ENCODE measurements around the gene ATPAF2. TPM values are rescaled to one million over a fixed set of nuclear protein-coding genes. Genes with fewer than 3 reads are reported as not detected.

The ATPAF2 gene
- total RNA-seq, 4 donors from 2014 or later: 8.3 to 19.9 (median 12.3) TPM

GRCh38 chr17:18076936-18077335 is 38.0 kb upstream of the ATPAF2 start:
- no peak for TF ChIP-seq EP300 (IDR thresholded peaks at IDR 0.05)
- TF ChIP-seq POLR2A (IDR thresholded peaks at IDR 0.05): no peak
- TF ChIP-seq, protein P1, sequence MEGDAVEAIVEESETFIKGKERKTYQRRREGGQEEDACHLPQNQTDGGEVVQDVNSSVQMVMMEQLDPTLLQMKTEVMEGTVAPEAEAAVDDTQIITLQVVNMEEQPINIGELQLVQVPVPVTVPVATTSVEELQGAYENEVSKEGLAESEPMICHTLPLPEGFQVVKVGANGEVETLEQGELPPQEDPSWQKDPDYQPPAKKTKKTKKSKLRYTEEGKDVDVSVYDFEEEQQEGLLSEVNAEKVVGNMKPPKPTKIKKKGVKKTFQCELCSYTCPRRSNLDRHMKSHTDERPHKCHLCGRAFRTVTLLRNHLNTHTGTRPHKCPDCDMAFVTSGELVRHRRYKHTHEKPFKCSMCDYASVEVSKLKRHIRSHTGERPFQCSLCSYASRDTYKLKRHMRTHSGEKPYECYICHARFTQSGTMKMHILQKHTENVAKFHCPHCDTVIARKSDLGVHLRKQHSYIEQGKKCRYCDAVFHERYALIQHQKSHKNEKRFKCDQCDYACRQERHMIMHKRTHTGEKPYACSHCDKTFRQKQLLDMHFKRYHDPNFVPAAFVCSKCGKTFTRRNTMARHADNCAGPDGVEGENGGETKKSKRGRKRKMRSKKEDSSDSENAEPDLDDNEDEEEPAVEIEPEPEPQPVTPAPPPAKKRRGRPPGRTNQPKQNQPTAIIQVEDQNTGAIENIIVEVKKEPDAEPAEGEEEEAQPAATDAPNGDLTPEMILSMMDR (IDR thresholded peaks at IDR 0.05): no peak
- TF ChIP-seq POLR2AphosphoS5 (IDR thresholded peaks at IDR 0.05): no peak
- Histone ChIP-seq H3K36me3 (no peaks in the 10 kb centered on the region), H3K27me3 (peaks cover 30% of the 10 kb centered on the region), H3K4me1 (no peaks in the 10 kb centered on the region), H3K27ac (no peak overlapping the region), H3K9me3 (no peaks in the 10 kb centered on the region), H3K4me3 (no peak overlapping the region)
- WGBS, 2 donors (ENCODE audit: low coverage in 1 of 2): 28 to 33% methylated on average over 2 to 3 of the region's 7 CpGs
- ATAC-seq: no peak

- no peak for TF ChIP-seq EP300 (IDR thresholded peaks at IDR 0.05)
- no peak for TF ChIP-seq POLR2A (IDR thresholded peaks at IDR 0.05)
- TF ChIP-seq POLR2AphosphoS5 (IDR thresholded peaks at IDR 0.05): no peak
- TF ChIP-seq, protein P1 (IDR thresholded peaks at IDR 0.05): no peak
- peaks cover 30% of the 10 kb centered on the region for H3K27me3 ChIP-seq
- no peaks in the 10 kb centered on the region for H3K9me3 ChIP-seq
- no peak overlapping the region for H3K27ac ChIP-seq
- no peaks in the 10 kb centered on the region for H3K36me3 ChIP-seq
- H3K4me1 ChIP-seq: peaks cover 0 to 5% (median 0%) of the 10 kb centered on the region in 3 donors
- H3K4me3 ChIP-seq: no peak overlapping the region
- ATAC-seq: no peak
- 64 to 67% methylated on average over 6 of the region's 6 CpGs for WGBS, 2 donors (ENCODE audit: low coverage in 1 of 2)
Observed at GRCh38 chr17:18074566-18075272, 35.8 kb upstream of the ATPAF2 start.

- no peaks in the 10 kb centered on the region for H3K9me3 ChIP-seq
- H3K36me3 ChIP-seq: peaks cover 0 to 10% of the 10 kb centered on the region in 2 donors
- H3K27me3 ChIP-seq: peaks cover 4% of the 10 kb centered on the region
- H3K4me1 ChIP-seq: peaks cover 0 to 5% (median 0%) of the 10 kb centered on the region in 3 donors
- no peak for ATAC-seq
- H3K4me3 ChIP-seq: no peak overlapping the region
- TF ChIP-seq, protein P1 (IDR thresholded peaks at IDR 0.05): no peak
- no peak for TF ChIP-seq POLR2AphosphoS5 (IDR thresholded peaks at IDR 0.05)
- no peak for TF ChIP-seq EP300 (IDR thresholded peaks at IDR 0.05)
- TF ChIP-seq POLR2A (IDR thresholded peaks at IDR 0.05): no peak
- no peak overlapping the region for H3K27ac ChIP-seq
Observed at GRCh38 chr17:18071751-18072150, 32.8 kb upstream of the ATPAF2 start.

GRCh38 chr17:18070861-18071340 is 31.9 kb upstream of the ATPAF2 start:
- no peak overlapping the region for H3K4me3 ChIP-seq
- H3K4me1 ChIP-seq: peaks cover 0 to 5% (median 0%) of the 10 kb centered on the region in 3 donors
- ATAC-seq: no peak
- peaks cover 4% of the 10 kb centered on the region for H3K27me3 ChIP-seq
- WGBS, 2 donors (ENCODE audit: low coverage in 1 of 2): 5 to 17% methylated on average over 2 to 8 of the region's 8 CpGs
- TF ChIP-seq, protein P1 (IDR thresholded peaks at IDR 0.05): no peak
- TF ChIP-seq POLR2AphosphoS5 (IDR thresholded peaks at IDR 0.05): no peak
- TF ChIP-seq EP300 (IDR thresholded peaks at IDR 0.05): no peak
- no peak for TF ChIP-seq POLR2A (IDR thresholded peaks at IDR 0.05)
- H3K36me3 ChIP-seq: peaks cover 0 to 19% of the 10 kb centered on the region in 2 donors
- no peaks in the 10 kb centered on the region for H3K9me3 ChIP-seq
- no peak overlapping the region for H3K27ac ChIP-seq

DNA sequence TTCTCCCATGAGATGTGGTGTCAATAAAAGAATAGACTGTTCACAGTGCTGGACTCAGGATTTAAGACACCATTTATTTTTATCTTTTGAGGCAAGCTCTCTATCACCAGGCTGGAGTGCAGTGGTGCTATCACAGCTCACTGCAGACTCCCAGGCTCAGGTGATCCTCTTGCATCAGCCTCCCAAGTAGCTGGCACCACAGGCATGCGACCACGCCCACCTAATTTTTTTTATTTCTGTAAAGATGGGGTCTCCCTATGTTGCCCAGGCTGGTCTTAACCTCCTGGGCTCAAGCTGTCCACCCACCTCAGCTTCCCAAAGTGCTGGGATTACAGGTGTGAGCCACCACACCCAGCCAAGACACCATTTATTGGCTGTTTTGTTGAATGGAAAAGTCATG is 30.1 kb upstream of the ATPAF2 start:
- TF ChIP-seq POLR2A (IDR thresholded peaks at IDR 0.05) (no peak), POLR2AphosphoS5 (IDR thresholded peaks at IDR 0.05) (no peak), EP300 (IDR thresholded peaks at IDR 0.05) (no peak)
- TF ChIP-seq, protein P1 (IDR thresholded peaks at IDR 0.05): no peak
- Histone ChIP-seq H3K4me1 (peaks cover 0 to 5% (median 0%) of the 10 kb centered on the region in 3 donors), H3K9me3 (no peaks in the 10 kb centered on the region), H3K27me3 (peaks cover 4% of the 10 kb centered on the region), H3K4me3 (no peak overlapping the region), H3K27ac (no peak overlapping the region), H3K36me3 (peaks cover 0 to 37% of the 10 kb centered on the region in 2 donors)
- no peak for ATAC-seq
- WGBS, 2 donors (ENCODE audit: low coverage in 1 of 2): 85 to 100% methylated on average over 1 to 2 of the region's 2 CpGs

Measured in gastroesophageal sphincter (tissue), 4 donors.